Nephron (organoid): ENCODE measurements around the gene LIN37.
A peak's percentile ranks its signal among the peaks of the same experiment; 100 is the strongest.
"Not testable (repeated sequence)": the region's sequence is repeated elsewhere in the genome, so short reads cannot be mapped to it uniquely, and the experiment has no call there.

Experiments used
- H3K27ac Mint-ChIP-seq, 3 experiments: 2 replicates each; pipeline ENCODE4 v1.8.0; 2020; ENCODE audit warnings: mixed read lengths in 3 of 3, mild to moderate bottlenecking in 2 of 3, moderate library complexity in 1 of 3
- H3K27me3 Mint-ChIP-seq: 2 replicates; pipeline ENCODE4 v1.8.0; 2021; ENCODE audit warnings: low read depth, mild to moderate bottlenecking, moderate library complexity, mixed read lengths
- H3K36me3 Mint-ChIP-seq: 2 replicates; pipeline ENCODE4 v1.8.0; 2020; ENCODE audit warnings: low read depth, mixed read lengths
- H3K4me1 Mint-ChIP-seq: 2 replicates; pipeline ENCODE4 v1.8.0; 2020; ENCODE audit warnings: mixed read lengths
- H3K4me3 Mint-ChIP-seq, 3 experiments: 2 replicates each; pipeline ENCODE4 v1.8.0; 2020; ENCODE audit warnings: mild to moderate bottlenecking in 3 of 3, mixed read lengths in 3 of 3, moderate library complexity in 2 of 3
- H3K9me3 Mint-ChIP-seq: 2 replicates; pipeline ENCODE4 v1.8.0; 2020; ENCODE audit warnings: mixed read lengths
- TF ChIP-seq, protein P1 (sequence below), 3 experiments: fragments of 200-600 bp; sonication (generic); IDR thresholded peaks; one replicate each; pipeline ENCODE4 v1.5.0; 2021; ENCODE audit warnings: antibody characterized with exemption in 3 of 3; ENCODE audit not compliant: unreplicated experiment in 3 of 3

LIN37 gene

DNA sequence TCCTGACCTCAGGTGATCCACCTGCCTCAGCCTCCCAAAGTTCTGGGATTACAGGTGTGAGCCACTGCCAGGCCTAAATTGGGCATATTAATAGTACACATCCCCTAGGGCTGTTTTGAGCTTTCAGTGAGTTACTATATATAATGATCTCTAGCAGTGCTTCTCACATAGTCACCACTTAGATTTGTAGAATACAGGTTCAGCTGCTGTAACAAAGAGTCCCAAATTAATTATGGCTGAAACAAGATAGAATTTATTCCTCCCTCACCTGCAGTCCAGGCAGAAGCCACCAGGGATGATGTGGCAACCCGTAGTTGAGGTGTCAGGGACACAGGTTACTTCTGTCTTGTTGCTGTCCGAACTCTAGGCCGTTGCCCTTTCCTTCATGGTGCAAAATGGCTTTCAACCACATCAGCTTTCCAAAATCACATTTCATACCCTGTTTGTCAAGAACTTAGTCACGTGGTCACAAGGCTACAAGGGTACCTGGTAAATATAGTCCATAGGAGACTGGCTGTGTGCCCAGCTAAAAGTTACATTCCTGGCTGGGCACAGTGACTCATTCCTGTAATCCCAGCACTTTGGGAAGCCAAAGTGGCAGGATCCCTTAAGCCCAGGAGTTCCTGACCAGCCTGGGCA, 12.5 kb downstream of the LIN37 start:
- no peaks in the 10 kb centered on the region for H3K9me3 Mint-ChIP-seq
- H3K4me3 Mint-ChIP-seq = peak overlapping the region; percentile 26 to 67 (median 50)
- H3K27me3 Mint-ChIP-seq = peaks cover 4% of the 10 kb centered on the region
- peaks cover 25% of the 10 kb centered on the region for H3K4me1 Mint-ChIP-seq
- H3K27ac Mint-ChIP-seq = no peak overlapping the region
- TF ChIP-seq, protein P1, sequence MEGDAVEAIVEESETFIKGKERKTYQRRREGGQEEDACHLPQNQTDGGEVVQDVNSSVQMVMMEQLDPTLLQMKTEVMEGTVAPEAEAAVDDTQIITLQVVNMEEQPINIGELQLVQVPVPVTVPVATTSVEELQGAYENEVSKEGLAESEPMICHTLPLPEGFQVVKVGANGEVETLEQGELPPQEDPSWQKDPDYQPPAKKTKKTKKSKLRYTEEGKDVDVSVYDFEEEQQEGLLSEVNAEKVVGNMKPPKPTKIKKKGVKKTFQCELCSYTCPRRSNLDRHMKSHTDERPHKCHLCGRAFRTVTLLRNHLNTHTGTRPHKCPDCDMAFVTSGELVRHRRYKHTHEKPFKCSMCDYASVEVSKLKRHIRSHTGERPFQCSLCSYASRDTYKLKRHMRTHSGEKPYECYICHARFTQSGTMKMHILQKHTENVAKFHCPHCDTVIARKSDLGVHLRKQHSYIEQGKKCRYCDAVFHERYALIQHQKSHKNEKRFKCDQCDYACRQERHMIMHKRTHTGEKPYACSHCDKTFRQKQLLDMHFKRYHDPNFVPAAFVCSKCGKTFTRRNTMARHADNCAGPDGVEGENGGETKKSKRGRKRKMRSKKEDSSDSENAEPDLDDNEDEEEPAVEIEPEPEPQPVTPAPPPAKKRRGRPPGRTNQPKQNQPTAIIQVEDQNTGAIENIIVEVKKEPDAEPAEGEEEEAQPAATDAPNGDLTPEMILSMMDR (IDR thresholded peaks at IDR 0.05; ENCODE audit: unreplicated experiment in 3 of 3) = no peak
- peaks cover 22% of the 10 kb centered on the region for H3K36me3 Mint-ChIP-seq

DNA sequence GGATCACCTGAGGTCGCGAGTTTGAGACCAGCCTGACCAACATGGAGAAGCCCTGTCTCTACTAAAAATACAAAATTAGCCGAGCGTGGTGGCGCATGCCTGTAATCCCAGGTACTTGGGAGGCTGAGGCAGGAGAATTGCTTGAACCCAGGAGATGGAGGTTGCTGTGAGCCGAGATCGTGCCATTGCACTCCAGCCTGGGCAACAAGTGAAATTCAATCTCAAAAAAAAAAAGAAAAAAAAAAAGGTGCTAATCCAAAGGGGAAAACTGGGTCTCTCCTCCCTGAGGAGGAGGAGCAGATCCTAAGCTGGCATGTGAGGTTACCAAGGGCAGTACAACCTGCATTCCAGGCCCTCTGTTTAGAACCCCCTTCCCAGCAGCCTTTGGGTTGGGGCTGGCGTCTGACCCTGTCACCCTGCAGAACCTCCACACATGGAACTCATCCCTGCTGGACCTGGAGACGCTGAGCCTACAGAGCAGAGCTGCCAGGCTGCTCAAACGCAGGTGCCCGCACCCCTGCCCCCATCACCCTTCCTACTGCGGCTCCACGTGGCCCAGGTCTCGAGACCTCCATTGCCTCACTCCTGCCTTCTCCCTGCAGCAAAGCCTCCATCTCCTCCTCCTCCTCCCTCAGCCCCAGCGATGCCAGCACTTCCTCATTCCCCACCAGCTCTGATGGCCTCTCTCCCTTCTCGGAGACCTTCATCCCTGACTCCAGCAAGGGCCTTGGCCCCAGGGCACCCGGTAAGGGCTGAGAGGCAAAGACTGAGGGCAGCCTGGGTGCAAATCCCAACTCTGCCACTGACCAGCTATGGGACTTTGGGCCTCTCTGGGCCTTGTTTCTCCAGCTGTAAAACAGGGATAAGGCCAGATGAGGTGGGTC, 16.3 kb downstream of the LIN37 start:
- Mint-ChIP-seq H3K9me3 (no peaks in the 10 kb centered on the region), H3K27me3 (peaks cover 4% of the 10 kb centered on the region), H3K4me1 (peaks cover 5% of the 10 kb centered on the region), H3K36me3 (peaks cover 20% of the 10 kb centered on the region), H3K4me3 (no peak overlapping the region), H3K27ac (no peak overlapping the region)
- TF ChIP-seq, protein P1 (IDR thresholded peaks at IDR 0.05; ENCODE audit: unreplicated experiment in 3 of 3) = no peak

DNA sequence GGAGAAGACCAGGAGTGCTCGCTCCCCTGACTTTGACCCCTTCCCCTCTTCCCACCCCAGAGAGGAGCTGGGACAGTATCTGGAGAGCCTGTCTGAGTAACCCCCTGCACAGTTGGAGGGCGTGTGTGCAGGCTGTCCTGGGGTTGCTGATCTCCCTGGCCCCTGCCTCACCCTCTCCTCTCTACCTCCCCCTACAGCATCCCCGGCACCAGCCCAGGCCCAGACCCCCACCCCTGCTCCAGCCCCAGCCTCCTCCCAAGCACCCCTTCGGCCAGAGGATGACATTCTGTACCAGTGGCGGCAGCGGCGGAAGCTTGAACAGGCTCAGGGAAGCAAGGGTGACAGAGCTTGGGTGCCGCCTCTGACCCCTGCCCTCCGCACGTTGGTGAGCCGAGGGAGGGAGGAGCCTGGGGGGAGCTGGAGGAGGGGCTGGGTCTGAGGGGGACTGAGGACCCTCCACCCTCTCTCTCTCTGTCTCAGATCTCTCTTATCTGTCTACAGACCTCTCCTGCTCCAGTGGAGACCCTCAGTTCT, 18.3 kb downstream of the LIN37 start:
- Mint-ChIP-seq H3K27ac (peak overlapping the region in 1 of 3 experiments; percentile 38), H3K4me3 (no peak overlapping the region), H3K27me3 (peaks cover 4% of the 10 kb centered on the region), H3K36me3 (peaks cover 20% of the 10 kb centered on the region), H3K4me1 (peaks cover 5% of the 10 kb centered on the region), H3K9me3 (no peaks in the 10 kb centered on the region)
- TF ChIP-seq, protein P1 (IDR thresholded peaks at IDR 0.05; ENCODE audit: unreplicated experiment in 3 of 3) = no peak

DNA sequence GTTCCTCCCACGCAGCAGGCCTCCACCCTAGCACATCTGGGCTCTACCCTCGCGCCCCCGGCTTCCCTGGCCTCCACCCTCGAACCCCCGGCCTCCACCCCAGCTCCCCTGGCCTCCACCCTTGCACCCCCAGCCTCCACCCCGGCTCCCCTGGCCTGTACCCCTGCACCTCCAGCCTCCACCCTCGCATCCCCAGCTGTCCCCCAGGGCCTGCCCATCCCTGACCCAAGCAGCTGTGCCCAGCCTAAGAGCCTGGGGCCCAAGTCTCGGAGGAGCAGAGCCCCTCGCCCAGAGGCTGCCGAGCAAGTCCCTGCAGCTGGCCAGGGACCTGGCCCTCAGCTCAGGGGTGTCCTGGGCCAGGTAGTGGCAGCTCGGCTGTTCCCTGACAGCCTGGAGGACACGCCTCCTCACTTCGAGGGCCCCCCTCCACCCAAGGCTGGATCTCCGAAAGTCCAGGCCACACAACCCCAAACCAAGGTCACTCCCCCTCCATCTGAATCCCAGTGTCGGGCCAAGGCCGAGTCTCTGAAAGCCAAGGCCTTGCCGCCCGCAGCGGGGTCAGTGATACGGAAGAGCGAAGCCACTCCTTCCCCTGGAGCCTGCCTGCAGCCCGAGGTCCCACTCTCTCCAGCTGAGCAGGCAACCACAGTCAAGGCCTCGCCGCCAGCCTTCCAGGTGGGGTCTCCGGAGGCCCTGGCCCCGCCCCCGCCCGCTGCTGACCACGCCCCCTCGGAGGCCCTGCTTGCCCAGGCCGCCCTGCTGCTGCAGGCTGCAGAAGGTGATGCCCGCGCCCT, 19.1 kb downstream of the LIN37 start:
- H3K4me1 Mint-ChIP-seq = peaks cover 5% of the 10 kb centered on the region
- TF ChIP-seq, protein P1 (IDR thresholded peaks at IDR 0.05; ENCODE audit: unreplicated experiment in 3 of 3) = no peak

DNA sequence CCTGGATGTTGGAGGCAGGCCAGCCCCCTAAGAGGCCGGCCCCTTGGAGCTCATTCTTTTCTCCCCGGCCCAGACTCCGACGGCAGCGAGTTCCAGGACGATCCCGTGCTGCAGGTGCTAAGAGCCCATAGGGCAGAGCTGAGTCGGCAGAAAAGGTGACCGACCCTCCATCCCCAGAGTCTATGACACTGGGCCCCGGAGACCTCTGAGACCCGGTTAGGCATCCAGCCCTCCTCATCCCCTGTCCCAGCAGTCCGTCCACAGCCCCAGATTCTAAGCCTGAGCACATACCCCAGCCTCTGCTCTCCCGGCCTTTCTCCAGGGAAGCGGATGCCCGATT, 19.7 kb downstream of the LIN37 start:
- Mint-ChIP-seq H3K36me3 (peaks cover 13% of the 10 kb centered on the region), H3K27me3 (peaks cover 4% of the 10 kb centered on the region), H3K9me3 (no peaks in the 10 kb centered on the region), H3K4me3 (no peak overlapping the region), H3K27ac (peak overlapping the region in 1 of 3 experiments; percentile 49), H3K4me1 (peaks cover 5% of the 10 kb centered on the region)
- TF ChIP-seq, protein P1 (IDR thresholded peaks at IDR 0.05; ENCODE audit: unreplicated experiment in 3 of 3) = no peak

More for the DNA sequence above, 19.1 kb downstream of the LIN37 start:
- H3K27me3 Mint-ChIP-seq = peaks cover 4% of the 10 kb centered on the region
- H3K36me3 Mint-ChIP-seq = peaks cover 13% of the 10 kb centered on the region
- no peaks in the 10 kb centered on the region for H3K9me3 Mint-ChIP-seq
- peak overlapping the region in 1 of 3 experiments; percentile 87 for H3K27ac Mint-ChIP-seq
- H3K4me3 Mint-ChIP-seq = peak overlapping the region in 2 of 3 experiments; percentile 38 to 43

DNA sequence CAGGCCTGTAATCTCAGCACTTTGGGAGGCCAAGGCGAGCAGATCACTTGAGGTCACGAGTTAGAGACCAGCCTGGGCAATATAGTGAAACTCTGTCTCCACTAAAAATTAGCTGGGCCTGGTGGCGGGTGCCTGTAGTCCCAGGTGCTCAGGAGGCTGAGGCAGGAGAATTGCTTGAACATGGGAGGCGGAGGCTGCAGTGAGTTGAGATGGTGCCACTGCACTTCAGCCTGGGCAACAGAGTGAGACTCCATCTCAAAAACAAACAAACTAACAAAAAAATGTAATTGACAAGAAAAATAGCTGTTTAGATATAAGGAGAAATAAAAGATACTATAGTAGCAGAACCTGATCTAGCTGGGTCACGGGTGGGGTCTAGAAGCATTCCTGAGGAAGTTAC, 24.0 kb downstream of the LIN37 start:
- H3K27me3 Mint-ChIP-seq, H3K36me3 Mint-ChIP-seq, H3K9me3 Mint-ChIP-seq, H3K27ac Mint-ChIP-seq, H3K4me3 Mint-ChIP-seq: not testable (repeated sequence)
- peaks cover 25% of the 10 kb centered on the region for H3K4me1 Mint-ChIP-seq
